ENCODE data around the gene EME2. TPM values are rescaled to one million over a fixed set of nuclear protein-coding genes. Genes with fewer than 3 reads are reported as not detected.

The EME2 gene
- total and polyA plus RNA-seq, 7 experiments from 2014 or later = 0.59 to 47.5 (median 32.5) TPM

DNA sequence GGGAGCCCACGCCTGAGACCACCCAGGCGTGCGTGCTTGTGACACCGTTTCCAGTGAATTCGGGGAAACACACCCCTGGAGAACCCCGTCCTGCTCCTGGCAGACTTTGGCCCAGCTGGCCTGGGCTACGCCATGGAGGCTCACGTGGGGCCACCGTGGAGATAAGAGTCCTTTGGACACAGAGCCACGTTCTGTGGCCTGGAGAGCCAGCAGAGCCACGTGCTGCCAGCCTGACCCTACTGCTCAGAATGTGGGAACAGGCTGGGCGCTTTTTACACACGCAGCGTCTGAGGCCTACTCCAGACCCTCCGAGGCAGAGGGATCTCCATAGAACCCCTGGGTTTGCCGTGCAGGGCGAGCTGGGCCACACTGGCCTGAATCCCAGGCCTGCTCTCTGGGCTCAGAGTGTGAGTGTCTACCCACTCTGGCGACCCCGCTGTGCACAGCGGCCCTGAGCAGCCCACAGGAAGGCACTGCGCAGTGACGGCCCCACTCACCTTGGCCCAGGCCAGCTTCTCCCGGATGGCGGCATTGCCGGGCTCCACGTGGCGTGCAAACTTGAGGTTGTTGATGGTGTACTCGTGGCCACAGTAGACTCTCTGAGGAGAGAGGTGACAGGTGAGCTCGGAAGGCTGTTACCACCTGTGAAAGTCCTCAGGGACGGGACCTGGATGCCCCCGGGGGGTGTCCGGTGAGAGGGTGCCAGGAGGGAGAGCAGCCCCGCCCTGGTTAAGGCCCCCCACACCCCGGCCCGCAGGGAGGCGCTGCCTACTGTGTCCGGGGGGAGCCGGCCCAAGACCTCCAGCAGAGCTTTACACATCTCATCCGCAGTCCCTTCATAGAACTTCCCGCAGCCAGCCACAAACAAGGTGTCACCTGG is 44.0 kb downstream of the EME2 start:
- H3K27me3 ChIP-seq (ENCODE audit: control insufficient read depth in 2 of 2, insufficient read depth in 2 of 2, low read length in 2 of 2) = no peaks in the 10 kb centered on the region
- Mint-ChIP-seq H3K27me3 (no peaks in the 10 kb centered on the region), H3K4me1 (peaks cover 6 to 14% (median 9%) of the 10 kb centered on the region in 7 donors), H3K27ac (no peak overlapping the region), H3K4me3 (no peak overlapping the region), H3K9me3 (no peaks in the 10 kb centered on the region), H3K36me3 (peaks cover 0 to 12% (median 5%) of the 10 kb centered on the region in 5 donors)
- H3K27ac ChIP-seq (ENCODE audit: low read depth, low read length) = no peak overlapping the region
- ATAC-seq (no peak), DNase-seq (no peak)
- ChIA-PET CTCF (no interaction called here), POLR2A (interaction anchor here (1.1 kb wide), 1 partner anchor 36 kb away, joined by 3 read pairs; no protein-coding TSS in a partner anchor)
- intact Hi-C loops (cut with micrococcal nuclease) = no loop called here
- H3K4me1 ChIP-seq (ENCODE audit: control insufficient read depth in 2 of 2, insufficient read depth in 2 of 2, low read length in 2 of 2) = no peaks in the 10 kb centered on the region
- no peaks in the 10 kb centered on the region for H3K9me3 ChIP-seq (ENCODE audit: control insufficient read depth in 2 of 3, low read length in 3 of 3)
- H3K4me3 ChIP-seq (ENCODE audit: low read length) = no peak overlapping the region
- peaks cover 5 to 73% (median 12%) of the 10 kb centered on the region in 3 experiments for H3K36me3 ChIP-seq (ENCODE audit: control insufficient read depth in 2 of 3, insufficient read depth in 3 of 3, low read length in 3 of 3)

DNA sequence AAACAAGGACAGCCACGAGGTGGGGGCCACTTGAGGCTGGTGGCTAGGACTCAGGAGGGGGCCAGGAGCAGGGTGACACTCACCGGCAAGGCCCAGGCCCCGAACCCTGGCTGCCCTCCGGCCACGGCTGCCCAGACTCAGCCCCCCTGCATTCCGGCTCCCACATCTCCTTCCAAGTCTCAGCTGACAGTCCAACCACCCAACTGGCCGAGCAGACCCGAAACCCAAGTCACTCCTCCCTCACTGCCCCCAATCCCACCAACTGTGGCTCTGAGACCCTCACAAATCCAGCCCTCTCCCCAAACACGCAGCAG is 44.6 kb downstream of the EME2 start:
- no peaks in the 10 kb centered on the region for H3K9me3 ChIP-seq (ENCODE audit: control insufficient read depth in 2 of 3, low read length in 3 of 3)
- no peaks in the 10 kb centered on the region for H3K4me1 ChIP-seq (ENCODE audit: control insufficient read depth in 2 of 2, insufficient read depth in 2 of 2, low read length in 2 of 2)
- POLR2A ChIA-PET = interaction anchor here (1.1 kb wide), 1 partner anchor 37 kb away, joined by 3 read pairs; no protein-coding TSS in a partner anchor
- no peak overlapping the region for H3K4me3 Mint-ChIP-seq
- ATAC-seq (no peak), DNase-seq (no peak)
- intact Hi-C loops (cut with micrococcal nuclease) = no loop called here
- H3K36me3 ChIP-seq (ENCODE audit: control insufficient read depth in 2 of 3, insufficient read depth in 3 of 3, low read length in 3 of 3) = peaks cover 5 to 78% (median 16%) of the 10 kb centered on the region in 3 experiments
- H3K27me3 ChIP-seq (ENCODE audit: control insufficient read depth in 2 of 2, insufficient read depth in 2 of 2, low read length in 2 of 2) = no peaks in the 10 kb centered on the region
- H3K4me3 ChIP-seq (ENCODE audit: low read length) = no peak overlapping the region
- H3K9me3 Mint-ChIP-seq = no peaks in the 10 kb centered on the region
- no peak overlapping the region for H3K27ac ChIP-seq (ENCODE audit: low read depth, low read length)
- CTCF ChIA-PET = no interaction called here
- no peaks in the 10 kb centered on the region for H3K27me3 Mint-ChIP-seq
- peak overlapping the region in 2 of 9 donors; percentile 33 to 46 for H3K27ac Mint-ChIP-seq
- H3K36me3 Mint-ChIP-seq = peaks cover 0 to 12% (median 5%) of the 10 kb centered on the region in 5 donors
- peaks cover 6 to 14% (median 9%) of the 10 kb centered on the region in 7 donors for H3K4me1 Mint-ChIP-seq

DNA sequence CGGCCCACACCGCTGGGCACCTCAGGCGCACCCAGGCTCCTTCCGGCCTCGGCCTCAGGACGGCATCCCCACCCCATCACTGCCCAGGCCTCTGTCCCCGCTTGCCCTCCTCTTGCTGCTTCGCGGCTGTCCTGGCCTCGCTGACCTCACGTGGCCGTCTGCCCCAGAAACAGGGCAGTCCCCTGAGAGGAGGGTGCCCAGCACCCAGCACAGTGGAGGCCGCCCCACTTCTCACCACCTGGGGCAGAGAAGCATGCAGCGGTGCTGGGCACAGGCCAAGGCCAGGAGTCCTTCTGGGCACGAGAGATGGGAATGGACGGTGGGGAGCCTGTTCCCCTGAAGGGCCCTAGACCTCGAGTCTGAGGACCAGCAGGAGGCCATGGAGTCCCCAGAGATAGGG is 45.1 kb downstream of the EME2 start:
- Mint-ChIP-seq H3K4me3 (no peak overlapping the region), H3K36me3 (peaks cover 0 to 15% (median 5%) of the 10 kb centered on the region in 5 donors)
- H3K36me3 ChIP-seq (ENCODE audit: control insufficient read depth in 2 of 3, insufficient read depth in 3 of 3, low read length in 3 of 3) = peaks cover 8 to 83% (median 19%) of the 10 kb centered on the region in 3 experiments

DNA sequence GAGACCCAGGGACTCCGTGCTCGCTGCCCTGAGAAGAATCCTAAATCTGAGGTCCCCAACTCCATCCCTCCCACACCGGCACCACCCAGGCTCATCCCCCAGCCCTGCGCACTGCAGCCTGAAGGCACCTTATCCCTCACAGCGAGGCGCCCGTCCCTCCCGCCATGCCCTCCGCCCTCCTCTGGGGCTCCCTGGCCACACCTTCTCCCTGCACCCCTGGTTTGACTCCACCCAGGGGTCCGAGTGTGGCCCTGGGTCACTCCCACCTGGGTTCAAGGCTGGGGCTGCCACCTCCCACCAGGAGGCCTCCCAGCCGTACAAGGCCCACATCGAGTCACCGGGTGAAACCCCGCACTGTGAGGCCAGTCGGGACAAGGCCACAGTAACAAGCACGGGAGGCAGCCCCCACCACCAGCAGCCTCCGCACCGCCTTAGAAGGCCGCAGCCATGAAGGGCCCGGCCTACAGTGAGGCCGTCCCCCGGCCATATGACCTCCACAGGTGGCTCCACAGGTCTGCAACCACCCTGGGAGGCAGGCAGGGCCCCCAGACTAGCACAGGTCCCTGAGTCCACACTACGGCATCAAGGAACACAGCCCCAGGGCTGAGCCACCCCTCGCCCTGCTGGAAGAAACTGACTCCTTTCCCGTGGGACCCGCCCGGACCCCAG is 45.7 kb downstream of the EME2 start:
- Histone ChIP-seq H3K4me1 (ENCODE audit: control insufficient read depth in 2 of 2, insufficient read depth in 2 of 2, low read length in 2 of 2) (no peaks in the 10 kb centered on the region), H3K36me3 (ENCODE audit: control insufficient read depth in 2 of 3, insufficient read depth in 3 of 3, low read length in 3 of 3) (peaks cover 8 to 86% (median 19%) of the 10 kb centered on the region in 3 experiments), H3K4me3 (ENCODE audit: low read length) (no peak overlapping the region), H3K27ac (ENCODE audit: low read depth, low read length) (no peak overlapping the region), H3K9me3 (ENCODE audit: control insufficient read depth in 2 of 3, low read length in 3 of 3) (no peaks in the 10 kb centered on the region), H3K27me3 (ENCODE audit: control insufficient read depth in 2 of 2, insufficient read depth in 2 of 2, low read length in 2 of 2) (no peaks in the 10 kb centered on the region)
- no peaks in the 10 kb centered on the region for H3K27me3 Mint-ChIP-seq
- no peak for DNase-seq
- H3K9me3 Mint-ChIP-seq = no peaks in the 10 kb centered on the region
- H3K4me3 Mint-ChIP-seq = no peak overlapping the region
- H3K4me1 Mint-ChIP-seq = peaks cover 2 to 10% (median 4%) of the 10 kb centered on the region in 7 donors
- intact Hi-C loops (cut with micrococcal nuclease) = no loop called here
- H3K36me3 Mint-ChIP-seq = peaks cover 0 to 16% (median 5%) of the 10 kb centered on the region in 5 donors
- ATAC-seq = no peak
- POLR2A ChIA-PET = no interaction called here
- H3K27ac Mint-ChIP-seq = no peak overlapping the region
- CTCF ChIA-PET = no interaction called here

More for the DNA sequence above, 45.1 kb downstream of the EME2 start:
- Mint-ChIP-seq H3K27ac (no peak overlapping the region), H3K27me3 (no peaks in the 10 kb centered on the region), H3K4me1 (peaks cover 6 to 10% (median 10%) of the 10 kb centered on the region in 7 donors), H3K9me3 (no peaks in the 10 kb centered on the region)
- ATAC-seq (no peak), DNase-seq (no peak)
- intact Hi-C loops (cut with micrococcal nuclease) = no loop called here
- Histone ChIP-seq H3K27ac (ENCODE audit: low read depth, low read length) (no peak overlapping the region), H3K9me3 (ENCODE audit: control insufficient read depth in 2 of 3, low read length in 3 of 3) (no peaks in the 10 kb centered on the region), H3K4me1 (ENCODE audit: control insufficient read depth in 2 of 2, insufficient read depth in 2 of 2, low read length in 2 of 2) (no peaks in the 10 kb centered on the region), H3K27me3 (ENCODE audit: control insufficient read depth in 2 of 2, insufficient read depth in 2 of 2, low read length in 2 of 2) (no peaks in the 10 kb centered on the region), H3K4me3 (ENCODE audit: low read length) (no peak overlapping the region)
- POLR2A ChIA-PET = no interaction called here
- CTCF ChIA-PET = no interaction called here

DNA sequence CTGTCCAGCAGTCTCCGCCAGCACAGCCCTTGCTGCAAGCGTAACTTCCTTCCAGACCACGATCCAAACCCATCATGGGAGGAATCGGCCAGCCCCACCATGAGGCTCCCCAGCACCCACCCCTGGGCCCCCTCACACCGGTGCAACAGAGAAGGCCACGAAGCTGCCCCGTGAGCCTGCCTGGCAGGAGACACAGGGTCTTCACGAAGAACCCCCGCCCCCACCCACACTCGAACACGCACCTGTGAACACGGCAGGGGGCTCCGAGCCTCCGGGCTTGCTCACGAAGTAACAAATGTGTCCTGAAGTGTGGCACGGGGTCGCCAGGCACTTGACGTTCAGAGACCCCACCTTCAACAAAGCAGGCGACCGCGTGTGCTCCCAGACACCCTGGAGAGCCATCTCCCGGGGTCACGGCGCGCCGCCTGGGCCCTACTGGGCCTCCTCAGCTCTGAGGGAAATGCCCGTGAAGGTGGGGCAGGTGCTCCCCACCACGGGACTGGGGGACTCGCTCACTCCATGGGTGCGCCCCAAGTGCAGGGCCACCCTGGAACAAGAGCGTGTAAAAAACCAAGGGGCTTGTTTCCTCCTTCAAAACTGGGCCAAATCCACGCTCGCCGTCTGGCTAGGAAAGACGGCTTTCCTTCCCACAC is 46.4 kb downstream of the EME2 start:
- Histone ChIP-seq H3K4me1 (ENCODE audit: control insufficient read depth in 2 of 2, insufficient read depth in 2 of 2, low read length in 2 of 2) (peaks cover 0 to 4% of the 10 kb centered on the region in 2 donors), H3K36me3 (ENCODE audit: control insufficient read depth in 2 of 3, insufficient read depth in 3 of 3, low read length in 3 of 3) (peaks cover 8 to 79% (median 19%) of the 10 kb centered on the region in 3 experiments), H3K4me3 (ENCODE audit: low read length) (no peak overlapping the region), H3K9me3 (ENCODE audit: control insufficient read depth in 2 of 3, low read length in 3 of 3) (no peaks in the 10 kb centered on the region), H3K27me3 (ENCODE audit: control insufficient read depth in 2 of 2, insufficient read depth in 2 of 2, low read length in 2 of 2) (no peaks in the 10 kb centered on the region), H3K27ac (ENCODE audit: low read depth, low read length) (no peak overlapping the region)
- peak overlapping the region in 2 of 9 donors; percentile 41 to 71 for H3K27ac Mint-ChIP-seq
- no peak overlapping the region for H3K4me3 Mint-ChIP-seq
- ChIA-PET POLR2A (no interaction called here), CTCF (no interaction called here)
- intact Hi-C loops (cut with micrococcal nuclease) = no loop called here
- DNase-seq (no peak), ATAC-seq (no peak)
- peaks cover 0 to 14% (median 5%) of the 10 kb centered on the region in 7 donors for H3K4me1 Mint-ChIP-seq
- H3K27me3 Mint-ChIP-seq = no peaks in the 10 kb centered on the region
- H3K36me3 Mint-ChIP-seq = peaks cover 0 to 16% (median 5%) of the 10 kb centered on the region in 5 donors
- H3K9me3 Mint-ChIP-seq = no peaks in the 10 kb centered on the region

DNA sequence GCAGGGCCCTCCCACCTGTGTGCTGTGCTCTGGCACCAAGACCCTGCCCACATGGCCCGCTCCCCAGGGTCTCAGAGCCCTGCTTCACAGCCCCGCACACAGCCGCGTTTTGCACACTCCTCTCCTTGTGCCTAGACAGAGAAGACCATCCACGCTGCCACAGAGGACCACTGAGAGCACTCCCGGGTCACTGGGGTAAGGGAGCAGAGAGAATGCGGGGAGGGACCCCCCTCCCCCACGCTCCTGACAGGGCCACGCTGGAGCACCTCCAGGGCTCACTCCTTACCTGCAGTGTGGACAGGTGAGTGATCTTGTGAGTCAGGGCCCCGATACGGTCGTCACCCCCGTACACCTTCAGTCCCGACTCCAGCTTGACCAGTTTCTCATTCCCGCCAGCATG is 47.0 kb downstream of the EME2 start:
- H3K27ac Mint-ChIP-seq = peak overlapping the region in 2 of 9 donors; percentile 36 to 71
- Histone ChIP-seq H3K4me3 (ENCODE audit: low read length) (no peak overlapping the region), H3K27me3 (ENCODE audit: control insufficient read depth in 2 of 2, insufficient read depth in 2 of 2, low read length in 2 of 2) (no peaks in the 10 kb centered on the region), H3K4me1 (ENCODE audit: control insufficient read depth in 2 of 2, insufficient read depth in 2 of 2, low read length in 2 of 2) (peaks cover 0 to 9% of the 10 kb centered on the region in 2 donors), H3K36me3 (ENCODE audit: control insufficient read depth in 2 of 3, insufficient read depth in 3 of 3, low read length in 3 of 3) (peaks cover 8 to 82% (median 19%) of the 10 kb centered on the region in 3 experiments), H3K9me3 (ENCODE audit: control insufficient read depth in 2 of 3, low read length in 3 of 3) (no peaks in the 10 kb centered on the region), H3K27ac (ENCODE audit: low read depth, low read length) (no peak overlapping the region)
- no peaks in the 10 kb centered on the region for H3K9me3 Mint-ChIP-seq
- ChIA-PET POLR2A (no interaction called here), CTCF (interaction anchor here (0.6 kb wide), 1 partner anchor 463 kb away, joined by 3 read pairs; no protein-coding TSS in a partner anchor)
- intact Hi-C loops (cut with micrococcal nuclease) = no loop called here
- ATAC-seq (no peak), DNase-seq (no peak)
- peaks cover 0 to 16% (median 5%) of the 10 kb centered on the region in 5 donors for H3K36me3 Mint-ChIP-seq
- H3K27me3 Mint-ChIP-seq = no peaks in the 10 kb centered on the region
- H3K4me1 Mint-ChIP-seq = peaks cover 4 to 19% (median 11%) of the 10 kb centered on the region in 7 donors
- H3K4me3 Mint-ChIP-seq = no peak overlapping the region

Measured in naive thymus-derived CD4-positive, alpha-beta T cell (primary cell).